Measurements from ENCODE around the gene RECQL5. TPM values are rescaled to one million over a fixed set of nuclear protein-coding genes. Genes with fewer than 3 reads are reported as not detected.
A peak's percentile ranks its signal among the peaks of the same experiment; 100 is the strongest.

RECQL5 gene
- total RNA-seq, 1 experiment from 2014 or later = 46.1 TPM

GRCh38 chr17:75646638-75646992 lies 20.3 kb downstream of the RECQL5 start:
- ATAC-seq = no peak
- H3K4me3 ChIP-seq (ENCODE audit: low read depth in 2 of 2, low read length in 2 of 2) = no peak overlapping the region
- no TSS peak for BruUV-seq (replicated peaks)
- DNase-seq (ENCODE audit: low read depth, low spot score) = no peak
- CTCF ChIA-PET = interaction anchor here (2.6 kb wide), 1 partner anchor 13 kb away, joined by 15 read pairs; the partner anchor contains the start of gene SMIM5
- TF ChIP-seq TCF7L2 (IDR thresholded peaks at IDR 0.05; ENCODE audit: low read depth, low read length) (no peak), SIN3A (IDR thresholded peaks at IDR 0.05; ENCODE audit: borderline replicate concordance, insufficient read depth, low read depth, low read length) (no peak), REST (IDR thresholded peaks at IDR 0.05; ENCODE audit: insufficient read depth in 1 of 2, low read depth in 2 of 2, low read length in 1 of 2) (no peak), POLR2AphosphoS5 (IDR thresholded peaks at IDR 0.05; ENCODE audit: low read depth, low read length) (no peak), CTCF (IDR thresholded peaks at IDR 0.05) (no peak)
- no peak overlapping the region for H3K27ac ChIP-seq (ENCODE audit: low read length)
- peaks cover 5% of the 10 kb centered on the region for H3K4me1 ChIP-seq (ENCODE audit: control insufficient read depth, insufficient read depth, low read length)
- intact Hi-C loops (cut with micrococcal nuclease; ENCODE audit: unreplicated experiment) = no loop called here
- H3K36me3 ChIP-seq (ENCODE audit: control insufficient read depth, insufficient read depth, low read length) = no peaks in the 10 kb centered on the region
- POLR2A ChIA-PET = no interaction called here
- in situ Hi-C loops (cut with HindIII; ENCODE audit: low pct_unique_long_range_greater_than_20kb, low sequenced_read_pairs) = no loop called here
- no peaks in the 10 kb centered on the region for H3K9me3 ChIP-seq (ENCODE audit: control insufficient read depth, insufficient read depth, low read depth, low read length)
- no peaks in the 10 kb centered on the region for H3K27me3 ChIP-seq (ENCODE audit: control insufficient read depth, insufficient read depth, low read length)

GRCh38 chr17:75645889-75646637 lies 20.9 kb downstream of the RECQL5 start:
- no TSS peak for BruUV-seq (replicated peaks)

More at GRCh38 chr17:75645889-75646637, 20.9 kb downstream of the RECQL5 start:
- in situ Hi-C loops (cut with HindIII; ENCODE audit: low pct_unique_long_range_greater_than_20kb, low sequenced_read_pairs) (no loop called here), intact Hi-C loops (cut with micrococcal nuclease; ENCODE audit: unreplicated experiment) (no loop called here)
- CTCF ChIA-PET = interaction anchor here (2.6 kb wide), 1 partner anchor 13 kb away, joined by 15 read pairs; the partner anchor contains the start of gene SMIM5
- Histone ChIP-seq H3K27ac (ENCODE audit: low read length) (no peak overlapping the region), H3K4me3 (ENCODE audit: low read depth in 2 of 2, low read length in 2 of 2) (no peak overlapping the region), H3K4me1 (ENCODE audit: control insufficient read depth, insufficient read depth, low read length) (peaks cover 5% of the 10 kb centered on the region), H3K9me3 (ENCODE audit: control insufficient read depth, insufficient read depth, low read depth, low read length) (no peaks in the 10 kb centered on the region), H3K36me3 (ENCODE audit: control insufficient read depth, insufficient read depth, low read length) (no peaks in the 10 kb centered on the region), H3K27me3 (ENCODE audit: control insufficient read depth, insufficient read depth, low read length) (no peaks in the 10 kb centered on the region)
- TF ChIP-seq POLR2AphosphoS5 (IDR thresholded peaks at IDR 0.05; ENCODE audit: low read depth, low read length) (no peak), TCF7L2 (IDR thresholded peaks at IDR 0.05; ENCODE audit: low read depth, low read length) (no peak), CTCF (IDR thresholded peaks at IDR 0.05) (no peak), REST (IDR thresholded peaks at IDR 0.05; ENCODE audit: insufficient read depth in 1 of 2, low read depth in 2 of 2, low read length in 1 of 2) (no peak), SIN3A (IDR thresholded peaks at IDR 0.05; ENCODE audit: borderline replicate concordance, insufficient read depth, low read depth, low read length) (no peak)
- peak; percentile 22 for ATAC-seq
- POLR2A ChIA-PET = no interaction called here
- no peak for DNase-seq (ENCODE audit: low read depth, low spot score)
